Prostate gland (tissue), 2 donors: ENCODE data around the gene NHSL2. TPM values are rescaled to one million over a fixed set of nuclear protein-coding genes. Genes with fewer than 3 reads are reported as not detected.

Source experiments
- DNase-seq: peaks from one replicate; pipeline ENCODE4 v3.0.0-alpha.2; 2019; ENCODE audit warnings: low spot score
- H3K27ac ChIP-seq, 2 donors: fragments of 200-600 bp; sonication (generic); 2 replicates each; pipeline ENCODE4 v1.5.1; 2017 to 2019
- H3K27me3 ChIP-seq: fragments of 200-600 bp; sonication (generic); replicated peaks from 2 replicates; pipeline ENCODE4 v1.5.1; 2019; ENCODE audit not compliant: insufficient read depth
- H3K36me3 ChIP-seq, 2 donors: fragments of 200-600 bp; sonication (generic); 1 replicate in 1 of 2; 2 replicates in 1 of 2; pipeline versions ENCODE4 v1.5.1 to v1.8.1; 2017 to 2019
- H3K4me1 ChIP-seq: fragments of 200-600 bp; sonication (generic); replicated peaks from 2 replicates; pipeline ENCODE4 v1.5.1; 2019
- H3K4me3 ChIP-seq, 2 donors: fragments of 200-600 bp; sonication (generic); 2 replicates each; pipeline ENCODE4 v1.5.1; 2017 to 2019
- H3K9me3 ChIP-seq: fragments of 200-600 bp; sonication (generic); 2 replicates; pipeline ENCODE4 v1.5.1; 2017
- CTCF ChIP-seq, 4 experiments: fragments of 200-600 bp in 2 of 4; fragments of 450-650 bp in 2 of 4; sonication (generic) in 2 of 4; IDR thresholded peaks; 1 replicate in 3 of 4; 2 replicates in 1 of 4; pipeline ENCODE4 v1.5.1; 2016 to 2019; ENCODE audit warnings: antibody characterized with exemption in 4 of 4, mild to moderate bottlenecking in 2 of 4, moderate library complexity in 2 of 4
- POLR2A ChIP-seq: fragments of 450-650 bp; IDR thresholded peaks from one replicate; pipeline ENCODE4 v1.6.1; 2016; ENCODE audit warnings: antibody characterized with exemption, mild to moderate bottlenecking
- POLR2AphosphoS5 ChIP-seq: sonication (generic); formaldehyde crosslinking; IDR thresholded peaks from one replicate; pipeline ENCODE4 v1.6.1; 2017; ENCODE audit warnings: antibody characterized with exemption
- WGBS: methylation state at CpG from one replicate; pipeline ENCODE4 v1.1.5; 2018; 5-methylcytosine and 5-hydroxymethylcytosine counted together
- intact Hi-C: fragments of 100-400 bp; cut with DNase I; formaldehyde crosslinking; loops from one replicate; pipeline ENCODE4 v1.14.2; 2022
- total RNA-seq, 2 donors: library from RNA; depleted of rRNA; stranded (reverse); fragments of >200 nt; gene quantifications; one replicate each; pipeline ENCODE4 v1.1.0, GENCODE V29; 2016

Gene NHSL2
- total RNA-seq, 2 donors from 2014 or later, result 4.2 to 28.2 TPM

GRCh38 chrX:72102126-72102525, 191.5 kb downstream of the NHSL2 start:
- Histone ChIP-seq H3K27me3 (no peaks in the 10 kb centered on the region), H3K4me3 (no peak overlapping the region), H3K4me1 (no peaks in the 10 kb centered on the region), H3K9me3 (no peaks in the 10 kb centered on the region), H3K36me3 (no peaks in the 10 kb centered on the region), H3K27ac (no peak overlapping the region)
- TF ChIP-seq POLR2AphosphoS5 (no peak), POLR2A (no peak)
- intact Hi-C loops, result no loop called here
- WGBS, result 94% methylated on average over 2 of the region's 2 CpGs
- DNase-seq, result no peak

GRCh38 chrX:72102760-72103159, 192.1 kb downstream of the NHSL2 start:
- H3K4me1 ChIP-seq, result no peaks in the 10 kb centered on the region
- 56% methylated on average over 4 of the region's 4 CpGs for WGBS
- TF ChIP-seq CTCF (IDR thresholded peaks at IDR 0.05) (no peak), POLR2AphosphoS5 (no peak), POLR2A (no peak)
- H3K27ac ChIP-seq, result no peak overlapping the region
- H3K9me3 ChIP-seq, result no peaks in the 10 kb centered on the region
- no peak overlapping the region for H3K4me3 ChIP-seq
- DNase-seq, result no peak
- H3K36me3 ChIP-seq, result no peaks in the 10 kb centered on the region
- no peaks in the 10 kb centered on the region for H3K27me3 ChIP-seq
- intact Hi-C loops, result no loop called here

GRCh38 chrX:72105436-72105835, 194.8 kb downstream of the NHSL2 start:
- Histone ChIP-seq H3K27me3 (no peaks in the 10 kb centered on the region), H3K9me3 (no peaks in the 10 kb centered on the region), H3K4me1 (no peaks in the 10 kb centered on the region), H3K36me3 (no peaks in the 10 kb centered on the region), H3K27ac (no peak overlapping the region), H3K4me3 (no peak overlapping the region)
- no peak for DNase-seq
- intact Hi-C loops, result no loop called here
- TF ChIP-seq POLR2A, result no peak
- WGBS, result 86% methylated on average over 6 of the region's 6 CpGs

GRCh38 chrX:72107320-72107719, 196.7 kb downstream of the NHSL2 start:
- intact Hi-C loops, result no loop called here
- DNase-seq, result no peak
- Histone ChIP-seq H3K4me3 (no peak overlapping the region), H3K27me3 (no peaks in the 10 kb centered on the region), H3K36me3 (no peaks in the 10 kb centered on the region), H3K9me3 (no peaks in the 10 kb centered on the region), H3K27ac (no peak overlapping the region), H3K4me1 (no peaks in the 10 kb centered on the region)
- 66% methylated on average over 6 of the region's 6 CpGs for WGBS
- TF ChIP-seq POLR2AphosphoS5 (no peak), POLR2A (no peak), CTCF (IDR thresholded peaks at IDR 0.05) (no peak)

GRCh38 chrX:72107841-72108595, 197.4 kb downstream of the NHSL2 start:
- Histone ChIP-seq H3K36me3 (no peaks in the 10 kb centered on the region), H3K4me1 (no peaks in the 10 kb centered on the region), H3K9me3 (no peaks in the 10 kb centered on the region), H3K27ac (no peak overlapping the region), H3K27me3 (no peaks in the 10 kb centered on the region), H3K4me3 (no peak overlapping the region)
- TF ChIP-seq POLR2A, result no peak
- TF ChIP-seq POLR2AphosphoS5, result no peak
- TF ChIP-seq CTCF (IDR thresholded peaks at IDR 0.05), result no peak
- WGBS, result 87% methylated on average over 7 of the region's 12 CpGs
- intact Hi-C loops, result no loop called here
- no peak for DNase-seq

- H3K36me3 ChIP-seq, result no peaks in the 10 kb centered on the region
- no peaks in the 10 kb centered on the region for H3K27me3 ChIP-seq
- TF ChIP-seq CTCF (IDR thresholded peaks at IDR 0.05), result no peak
- no peak for TF ChIP-seq POLR2A
- TF ChIP-seq POLR2AphosphoS5, result no peak
- intact Hi-C loops, result no loop called here
- no peak overlapping the region for H3K27ac ChIP-seq
- no peak overlapping the region for H3K4me3 ChIP-seq
- no peaks in the 10 kb centered on the region for H3K4me1 ChIP-seq
- 96% methylated on average over 9 of the region's 10 CpGs for WGBS
- H3K9me3 ChIP-seq, result no peaks in the 10 kb centered on the region
- DNase-seq, result no peak
Observed at GRCh38 chrX:72108666-72109065, 198.0 kb downstream of the NHSL2 start.
